Islet precursor cell (in vitro differentiated cells): ENCODE results near the gene DOCK3.
"Not testable (repeated sequence)": the region's sequence is repeated elsewhere in the genome, so short reads cannot be mapped to it uniquely, and the experiment has no call there.

ENCODE experiments used
- DNase-seq: peaks from one replicate; pipeline ENCODE4 v3.0.0-alpha.2; 2018

DOCK3 gene

GRCh38 chr3:51343918-51344687 lies 669.4 kb downstream of the DOCK3 start:
- DNase-seq: peak; percentile 46

- DNase-seq: no peak
Measured at GRCh38 chr3:51350751-51351150, 676.0 kb downstream of the DOCK3 start.

- no peak for DNase-seq
Measured at GRCh38 chr3:51353131-51353530, 678.4 kb downstream of the DOCK3 start.

GRCh38 chr3:51353691-51354090 lies 679.0 kb downstream of the DOCK3 start:
- DNase-seq: no peak

- no peak for DNase-seq
Measured at GRCh38 chr3:51354172-51354571, 679.4 kb downstream of the DOCK3 start.

- no peak for DNase-seq
Measured at GRCh38 chr3:51354731-51355615, 680.2 kb downstream of the DOCK3 start.

- no peak for DNase-seq
Measured at GRCh38 chr3:51355891-51356578, 681.3 kb downstream of the DOCK3 start.

- DNase-seq: no peak
Measured at GRCh38 chr3:51357856-51358255, 683.1 kb downstream of the DOCK3 start.

GRCh38 chr3:51358981-51359380 lies 684.3 kb downstream of the DOCK3 start:
- no peak for DNase-seq

- DNase-seq: no peak
Measured at GRCh38 chr3:51360806-51361205, 686.1 kb downstream of the DOCK3 start.

- no peak for DNase-seq
Measured at GRCh38 chr3:51361746-51362145, 687.0 kb downstream of the DOCK3 start.

- no peak for DNase-seq
Measured at GRCh38 chr3:51362476-51362875, 687.7 kb downstream of the DOCK3 start.

GRCh38 chr3:51368276-51368675 lies 693.5 kb downstream of the DOCK3 start:
- DNase-seq: not testable (repeated sequence)

- DNase-seq: no peak
Measured at GRCh38 chr3:51371943-51372557, 697.3 kb downstream of the DOCK3 start.

GRCh38 chr3:51373658-51374421 lies 699.1 kb downstream of the DOCK3 start:
- no peak for DNase-seq

- no peak for DNase-seq
Measured at GRCh38 chr3:51374456-51374855, 699.7 kb downstream of the DOCK3 start.

- no peak for DNase-seq
Measured at GRCh38 chr3:51375136-51375535, 700.4 kb downstream of the DOCK3 start.

- no peak for DNase-seq
Measured at GRCh38 chr3:51375571-51375970, 700.8 kb downstream of the DOCK3 start.

GRCh38 chr3:51378065-51378464 lies 703.3 kb downstream of the DOCK3 start:
- DNase-seq: no peak

GRCh38 chr3:51378726-51379125 lies 704.0 kb downstream of the DOCK3 start:
- DNase-seq: no peak

- DNase-seq: no peak
Measured at GRCh38 chr3:51379301-51379700, 704.6 kb downstream of the DOCK3 start.
